SK-MEL-5 (cell line): ENCODE results near the gene GUCA2A. TPM values are rescaled to one million over a fixed set of nuclear protein-coding genes. Genes with fewer than 3 reads are reported as not detected.
"Not testable (repeated sequence)": the region's sequence is repeated elsewhere in the genome, so short reads cannot be mapped to it uniquely, and the experiment has no call there.

Source experiments
- DNase-seq: peaks from one replicate; pipeline ENCODE4 v3.0.0-alpha.2; 2016; ENCODE audit warnings: low read depth, low spot score
- in situ Hi-C: cut with HindIII; loops from 2 replicates; pipeline ENCODE4 v1.10.0; 2016; ENCODE audit warnings: low sequenced_read_pairs, high pct_unique_total_duplicates, low pct_unique_long_range_greater_than_20kb
- polyA plus RNA-seq, 2 experiments: library from polyadenylated mRNA; depleted of rRNA; stranded (reverse); fragments of >200 nt; gene quantifications; 2 replicates each; pipeline ENCODE4 v1.2.3, GENCODE V29; 2015
- total RNA-seq: library from RNA; depleted of rRNA; stranded (reverse); fragments of >200 nt; shearing (Covaris generic); gene quantifications from 2 replicates; pipeline ENCODE4 v1.2.3, GENCODE V29; 2014; rRNA removed

The GUCA2A gene, protein sequence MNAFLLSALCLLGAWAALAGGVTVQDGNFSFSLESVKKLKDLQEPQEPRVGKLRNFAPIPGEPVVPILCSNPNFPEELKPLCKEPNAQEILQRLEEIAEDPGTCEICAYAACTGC
- not detected in 2 replicates for total RNA-seq
- not detected in 2 replicates for polyA plus RNA-seq (2015; cell fraction: cytosol; rRNA removed)
- polyA plus RNA-seq (2015; cell fraction: nucleus; rRNA removed) = not detected in 2 replicates

DNA sequence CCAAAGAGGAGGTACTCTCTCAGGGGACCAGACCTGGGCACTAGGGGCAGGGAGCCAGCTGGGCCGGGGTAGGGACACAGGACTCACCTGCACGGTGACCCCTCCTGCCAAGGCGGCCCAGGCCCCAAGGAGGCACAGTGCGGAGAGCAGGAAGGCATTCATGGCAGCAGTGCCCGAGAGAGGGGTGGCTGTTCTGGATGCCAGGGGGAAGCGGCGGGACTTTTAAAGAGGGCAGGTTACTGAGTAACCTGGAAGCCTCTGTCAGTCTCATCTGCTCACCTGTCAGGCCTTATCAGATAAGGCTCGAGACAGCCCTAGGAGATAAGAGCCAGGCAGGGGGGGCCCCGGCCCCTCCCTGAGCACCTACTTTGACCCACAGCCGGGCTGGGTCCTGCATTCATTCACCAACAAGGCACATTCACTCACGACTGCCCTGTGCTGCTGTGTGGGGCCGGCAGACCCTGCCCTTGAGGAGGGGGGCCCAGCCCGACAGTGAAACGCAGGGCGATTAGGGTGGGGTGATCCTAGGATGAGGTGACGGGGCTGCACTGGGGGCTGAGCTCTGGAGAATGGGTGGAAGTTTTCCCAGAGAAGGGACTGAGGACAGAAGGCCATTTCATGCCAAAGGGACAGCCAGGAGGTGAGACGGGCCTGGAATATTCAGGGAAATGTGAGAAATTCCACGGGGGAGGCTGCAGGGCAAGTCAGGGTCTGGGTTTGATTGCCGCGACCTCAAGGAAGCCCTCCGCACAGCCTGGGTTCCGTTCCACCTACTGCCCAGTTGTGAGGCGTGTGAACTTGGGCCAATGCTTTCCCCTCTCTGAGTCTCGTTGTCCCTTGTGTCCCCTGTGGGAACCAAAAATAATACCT lies at the start of gene GUCA2A:
Gene GUCA2A (minus strand): TSS at position 195 of the 870 bp plus-strand sequence. CDS start 33 bp downstream, at position 162.
- in situ Hi-C loops = no loop called here
- DNase-seq = no peak

DNA sequence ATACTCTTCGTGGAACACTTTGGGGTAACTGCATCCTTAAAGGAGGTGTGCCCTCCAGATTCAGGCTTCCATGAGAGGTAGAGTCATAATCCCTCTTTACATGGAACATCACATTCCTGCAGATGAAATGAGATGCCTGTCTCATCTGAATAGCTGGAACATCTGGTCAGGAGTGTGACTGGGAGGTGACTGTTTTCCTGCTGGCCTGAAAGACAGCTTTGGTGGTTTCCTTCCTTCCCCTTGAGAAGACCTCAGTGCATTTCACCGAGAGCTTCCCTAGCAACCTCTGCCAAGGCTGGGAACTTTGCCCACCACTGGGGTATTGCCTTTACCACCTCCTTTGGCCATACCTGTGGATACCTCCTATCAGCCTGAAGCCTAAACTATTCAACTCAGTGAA lies 46.7 kb upstream of the GUCA2A start:
- in situ Hi-C loops = no loop called here
- no peak for DNase-seq

DNA sequence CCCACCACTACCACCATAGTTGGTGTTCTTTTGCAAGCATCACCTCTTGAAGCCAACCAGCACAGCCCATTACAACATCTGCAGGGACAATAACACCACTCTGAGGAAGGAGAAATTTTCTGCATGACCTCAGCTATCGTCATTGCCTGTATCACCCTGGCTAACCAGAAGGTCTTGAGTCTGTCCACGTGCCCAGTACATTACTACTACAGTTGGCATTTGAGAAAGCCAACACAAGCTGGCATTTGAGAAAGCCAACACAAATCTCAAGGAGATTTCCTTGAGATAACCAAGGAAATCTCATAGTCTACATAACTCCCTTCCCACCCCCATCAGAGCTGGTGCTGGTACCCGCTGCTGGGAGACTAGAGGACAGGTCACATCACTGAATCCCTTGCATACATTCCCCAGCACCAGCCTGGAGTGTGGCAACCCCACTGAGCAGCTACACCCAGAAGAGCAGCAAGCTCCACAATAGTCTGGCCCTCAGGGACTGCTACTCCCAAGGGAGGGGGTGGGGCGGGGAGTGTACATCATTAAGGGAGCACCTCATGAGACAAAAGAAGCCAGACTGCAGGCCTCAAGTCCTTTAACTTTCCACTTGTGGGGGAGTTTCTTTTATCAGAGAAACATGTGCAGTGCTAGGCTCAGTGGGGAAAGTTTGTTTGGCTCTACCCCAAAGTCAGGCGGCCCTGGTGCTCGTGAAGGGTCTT lies 46.0 kb upstream of the GUCA2A start:
- in situ Hi-C loops = no loop called here
- DNase-seq = no peak

DNA sequence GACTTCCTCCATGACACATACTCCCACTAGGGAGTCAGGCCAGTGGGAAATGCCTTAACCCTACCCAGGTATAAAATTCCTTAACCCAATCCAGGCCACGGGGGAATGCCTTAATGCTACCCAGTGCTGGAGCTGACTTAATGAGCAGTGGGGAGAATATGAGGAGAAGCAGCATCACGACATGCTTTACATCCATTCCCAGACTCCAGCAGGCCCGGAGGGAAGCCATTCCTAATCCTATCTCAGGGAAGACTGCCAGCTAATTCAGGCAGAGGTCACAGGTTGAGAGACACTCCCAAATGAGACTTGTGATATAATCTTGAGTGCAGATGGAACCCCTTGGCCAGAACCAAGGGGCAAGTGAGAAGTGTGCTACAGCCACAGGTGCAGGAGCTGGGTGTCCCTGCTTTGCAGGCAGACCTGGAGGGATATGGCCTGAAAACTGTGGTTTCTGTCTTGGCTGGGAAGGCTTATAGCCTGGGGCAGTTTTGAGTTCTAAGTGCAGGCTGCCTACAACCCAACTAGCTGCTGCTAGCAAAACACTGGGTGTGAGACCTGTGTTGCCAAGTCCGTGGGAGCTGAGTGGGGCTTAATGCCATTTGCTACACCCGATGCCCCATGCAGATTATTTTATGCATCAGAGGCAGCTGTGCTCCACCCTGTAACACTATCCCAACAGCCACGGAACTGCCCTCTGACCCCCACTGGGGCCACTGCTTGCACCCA lies 45.1 kb upstream of the GUCA2A start:
- no peak for DNase-seq
- in situ Hi-C loops = no loop called here

DNA sequence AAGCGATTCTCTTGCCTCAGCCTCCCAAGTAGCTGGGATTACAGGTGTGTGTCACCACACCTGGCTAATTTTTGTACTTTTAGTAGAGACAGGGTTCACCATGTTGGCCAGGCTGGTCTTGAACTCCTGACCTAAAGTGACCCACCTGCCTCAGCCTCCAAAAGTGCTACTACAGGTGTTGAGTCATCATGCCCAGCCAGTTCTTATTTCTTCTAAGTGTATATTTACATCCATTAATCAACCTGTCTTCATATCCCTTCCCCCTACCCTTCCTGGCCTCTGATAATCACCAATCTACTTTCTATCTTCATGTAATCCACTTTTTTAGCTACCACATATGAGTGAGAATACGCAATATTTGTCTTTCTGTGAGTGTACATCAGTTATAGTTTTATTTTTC lies 42.4 kb upstream of the GUCA2A start:
- DNase-seq, in situ Hi-C loops: not testable (repeated sequence)

DNA sequence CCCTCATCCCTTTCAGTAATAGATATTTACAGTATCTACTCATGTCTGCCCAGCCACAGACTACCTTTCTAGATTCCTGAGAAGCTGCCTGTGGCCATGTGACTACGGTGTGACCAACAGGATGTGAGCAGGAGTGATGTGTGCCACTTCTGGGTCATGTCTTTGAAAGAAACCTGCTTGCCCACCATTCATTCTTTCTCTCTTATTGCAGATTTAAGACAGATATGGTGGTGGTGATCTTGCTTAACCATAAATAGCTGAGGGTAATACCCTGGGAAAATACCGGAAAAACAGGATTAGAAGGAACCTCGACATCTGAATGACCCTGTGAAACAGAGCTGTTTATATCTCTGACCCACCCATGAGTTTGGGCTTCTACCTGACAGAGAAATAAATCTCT lies 41.6 kb upstream of the GUCA2A start:
- in situ Hi-C loops = no loop called here
- DNase-seq = no peak

DNA sequence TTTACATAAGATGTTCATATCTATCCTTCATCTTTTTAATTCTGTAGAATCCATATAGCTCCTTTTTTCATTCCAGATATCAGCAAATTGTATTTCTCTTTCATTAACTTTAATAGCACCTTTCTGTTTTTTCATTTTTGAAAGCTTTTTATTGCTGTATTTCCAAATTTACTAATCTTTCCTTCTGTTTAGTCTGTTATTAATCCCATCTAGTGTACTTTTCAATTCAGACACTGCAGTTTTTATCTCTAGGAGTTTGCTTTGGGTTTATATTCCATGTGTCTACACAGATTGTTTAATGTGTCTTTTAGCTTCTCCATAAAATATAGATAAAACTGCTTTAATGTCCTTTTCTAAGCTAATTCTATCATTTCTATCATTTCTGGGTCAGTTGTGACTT lies 37.4 kb upstream of the GUCA2A start:
- in situ Hi-C loops = no loop called here
- DNase-seq = no peak

DNA sequence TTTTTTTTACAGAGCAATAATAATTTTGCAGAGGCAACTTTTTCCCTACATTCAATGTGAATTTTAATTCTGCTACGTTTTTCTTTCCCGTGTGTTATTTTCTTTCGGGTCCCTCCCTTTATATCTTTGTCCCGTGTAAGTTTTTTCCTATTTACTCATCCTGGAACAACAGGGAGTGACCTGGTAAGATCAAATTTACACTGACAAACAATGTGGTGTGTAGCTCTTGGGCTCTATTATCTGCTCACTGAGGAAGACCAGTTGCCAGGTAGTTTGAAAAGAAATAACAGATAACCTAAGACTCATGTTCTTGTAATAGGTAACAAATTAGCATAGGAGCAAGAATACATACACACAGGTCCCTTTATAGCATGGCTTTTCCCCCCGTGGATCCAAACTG lies 33.7 kb upstream of the GUCA2A start:
- DNase-seq = no peak
- in situ Hi-C loops = no loop called here

DNA sequence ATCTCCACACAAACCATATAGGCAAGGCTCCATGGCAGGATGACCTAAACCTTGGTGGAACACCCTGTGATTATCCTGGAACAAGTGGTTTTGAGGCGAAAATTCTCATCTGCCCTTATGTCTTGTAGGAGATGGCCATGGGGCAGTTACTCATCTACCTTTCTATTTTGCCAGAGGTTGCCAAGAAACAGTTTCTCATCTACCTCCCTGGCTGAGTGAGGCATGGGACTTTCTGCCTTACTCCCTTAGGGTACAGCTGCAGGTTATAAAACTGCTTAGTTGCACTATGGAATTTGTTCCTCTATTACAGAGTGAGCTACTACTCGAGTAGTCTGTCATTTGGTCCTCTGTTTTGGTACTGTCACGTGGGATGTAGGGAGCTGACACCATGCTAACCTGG lies 31.3 kb upstream of the GUCA2A start:
- no peak for DNase-seq
- in situ Hi-C loops = no loop called here

DNA sequence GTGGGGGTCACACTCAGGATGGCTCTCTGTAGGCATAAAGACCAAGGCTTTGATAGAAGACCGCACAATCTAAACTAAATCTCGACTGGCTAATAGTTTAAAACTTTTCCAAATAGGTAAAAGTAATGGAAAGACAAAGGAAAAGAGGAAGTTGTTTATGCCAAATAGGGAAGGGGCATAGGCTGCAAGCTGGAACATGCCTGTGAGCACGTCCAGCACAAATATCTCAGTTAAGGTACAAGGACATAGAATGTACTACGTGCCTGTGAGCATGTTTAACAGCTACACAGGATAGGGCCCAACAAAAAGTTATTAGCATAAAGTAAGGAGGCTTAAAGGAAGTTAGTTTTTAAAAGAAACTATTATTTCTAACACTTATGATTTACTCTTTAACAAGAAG lies 27.6 kb upstream of the GUCA2A start:
- DNase-seq = no peak
- in situ Hi-C loops = no loop called here

DNA sequence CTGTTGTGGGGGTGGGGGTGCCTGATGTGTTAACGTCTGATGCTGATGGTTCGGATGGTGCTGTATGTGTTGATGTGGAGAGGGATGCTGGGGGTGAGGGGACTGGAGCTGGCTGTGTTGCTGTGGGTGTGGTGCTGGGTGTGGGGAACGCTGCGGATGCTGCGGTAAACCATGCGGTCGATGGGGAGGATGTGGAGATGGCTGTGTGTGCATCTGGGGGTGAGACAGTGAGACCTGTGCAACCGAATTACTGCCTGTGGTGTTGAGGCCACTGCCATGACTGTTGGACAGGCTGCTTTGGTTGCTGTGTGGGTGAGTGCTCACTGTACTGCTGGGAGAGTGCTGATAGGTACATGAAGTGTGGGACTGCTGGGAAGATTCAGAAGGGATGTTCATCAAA lies 26.8 kb upstream of the GUCA2A start:
- no peak for DNase-seq
- in situ Hi-C loops = no loop called here

DNA sequence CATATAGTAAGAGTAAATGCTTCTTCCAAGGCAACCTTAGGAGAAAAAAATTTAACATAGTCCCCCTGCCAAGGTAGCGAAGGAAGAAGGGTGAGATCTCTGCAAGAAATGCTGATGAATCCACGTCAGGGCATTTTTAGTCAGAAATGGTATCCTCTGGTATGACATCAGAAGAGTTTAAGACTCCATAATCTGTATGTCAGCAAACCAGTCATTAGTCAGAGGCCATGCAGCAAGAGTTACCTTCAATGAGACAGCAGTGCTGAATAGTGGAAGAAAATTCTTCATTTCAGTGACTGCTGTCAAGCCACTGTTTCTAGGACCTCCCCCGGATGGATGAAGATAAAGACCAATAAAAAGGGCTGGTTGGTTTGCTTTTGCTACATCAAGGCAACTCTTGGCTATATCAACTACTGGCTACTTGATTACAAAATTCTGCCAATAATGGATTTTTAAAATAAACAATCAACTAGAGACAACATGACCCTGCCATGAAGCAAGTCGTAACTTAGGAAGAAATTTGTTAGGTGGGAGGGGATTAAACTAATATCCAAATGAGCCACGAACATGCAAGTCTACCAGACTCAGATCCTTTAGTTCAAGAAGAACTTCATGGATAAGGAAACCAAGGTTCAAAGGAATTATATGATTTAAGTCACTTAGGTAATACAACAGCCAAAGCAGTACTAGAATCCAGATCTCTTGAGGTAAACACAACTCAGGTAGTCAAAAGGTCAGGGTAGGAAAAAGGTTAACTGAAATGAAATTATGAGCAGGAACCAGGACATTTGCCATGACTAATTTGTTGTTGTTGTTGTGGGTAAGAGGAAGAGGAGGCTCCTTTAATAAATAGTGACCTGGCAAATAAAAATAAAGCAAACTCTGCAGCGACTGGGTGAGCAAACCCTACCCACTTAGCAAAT lies 25.6 kb upstream of the GUCA2A start:
- DNase-seq = no peak
- in situ Hi-C loops = no loop called here

DNA sequence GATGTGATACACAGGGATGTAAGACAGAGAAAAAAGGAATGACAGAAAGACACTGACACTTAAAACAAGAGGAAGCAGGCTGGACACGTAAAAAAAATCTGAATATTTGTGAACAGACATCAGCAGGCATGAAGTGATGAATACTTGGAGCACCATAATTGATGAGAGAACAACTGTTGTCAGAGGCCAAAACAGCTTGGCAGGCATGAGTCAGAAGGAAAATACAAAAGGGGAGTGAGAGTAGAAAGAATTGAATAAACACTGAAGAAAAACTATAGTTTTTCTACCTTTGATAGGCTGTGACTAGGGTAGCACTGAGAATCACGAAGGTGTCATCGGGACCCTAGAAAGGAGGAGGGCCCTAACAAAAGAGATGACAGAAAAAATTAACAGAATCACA lies 21.6 kb upstream of the GUCA2A start:
- DNase-seq = no peak
- in situ Hi-C loops = no loop called here

DNA sequence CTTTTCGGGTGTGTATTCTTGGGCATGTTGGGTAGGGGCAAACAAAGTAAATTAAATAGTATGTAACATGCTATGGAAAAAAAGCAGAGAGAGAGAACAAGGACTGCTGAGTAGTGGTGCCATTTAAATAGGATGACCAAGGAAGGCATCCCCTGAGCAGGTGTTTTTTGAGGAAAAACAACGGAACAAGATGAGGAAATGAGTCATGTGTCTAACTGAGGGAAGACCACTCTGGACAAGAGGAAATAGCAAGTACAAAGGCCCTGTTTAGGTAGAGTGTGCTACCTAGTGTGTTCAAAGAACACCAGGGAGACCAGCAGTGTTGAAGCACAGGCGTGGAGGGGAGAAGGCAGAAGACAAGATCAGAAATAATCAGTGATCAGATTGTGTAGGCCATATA lies 20.1 kb upstream of the GUCA2A start:
- in situ Hi-C loops = no loop called here
- no peak for DNase-seq

DNA sequence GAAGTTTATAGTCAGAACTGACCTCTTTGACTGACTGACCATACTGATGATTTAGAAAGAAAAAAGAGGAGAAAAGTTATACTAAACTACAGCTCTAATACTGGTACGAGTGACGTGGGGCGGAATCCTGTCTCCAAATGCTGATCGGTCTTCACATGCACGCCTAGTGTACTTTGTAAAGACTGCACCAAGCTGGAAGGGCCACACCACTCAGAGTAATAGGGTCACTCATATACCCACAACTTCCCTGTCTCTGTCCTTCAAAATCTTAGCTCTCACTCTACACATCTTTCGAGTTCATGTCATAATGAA lies 19.4 kb upstream of the GUCA2A start:
- in situ Hi-C loops = no loop called here
- DNase-seq = no peak

DNA sequence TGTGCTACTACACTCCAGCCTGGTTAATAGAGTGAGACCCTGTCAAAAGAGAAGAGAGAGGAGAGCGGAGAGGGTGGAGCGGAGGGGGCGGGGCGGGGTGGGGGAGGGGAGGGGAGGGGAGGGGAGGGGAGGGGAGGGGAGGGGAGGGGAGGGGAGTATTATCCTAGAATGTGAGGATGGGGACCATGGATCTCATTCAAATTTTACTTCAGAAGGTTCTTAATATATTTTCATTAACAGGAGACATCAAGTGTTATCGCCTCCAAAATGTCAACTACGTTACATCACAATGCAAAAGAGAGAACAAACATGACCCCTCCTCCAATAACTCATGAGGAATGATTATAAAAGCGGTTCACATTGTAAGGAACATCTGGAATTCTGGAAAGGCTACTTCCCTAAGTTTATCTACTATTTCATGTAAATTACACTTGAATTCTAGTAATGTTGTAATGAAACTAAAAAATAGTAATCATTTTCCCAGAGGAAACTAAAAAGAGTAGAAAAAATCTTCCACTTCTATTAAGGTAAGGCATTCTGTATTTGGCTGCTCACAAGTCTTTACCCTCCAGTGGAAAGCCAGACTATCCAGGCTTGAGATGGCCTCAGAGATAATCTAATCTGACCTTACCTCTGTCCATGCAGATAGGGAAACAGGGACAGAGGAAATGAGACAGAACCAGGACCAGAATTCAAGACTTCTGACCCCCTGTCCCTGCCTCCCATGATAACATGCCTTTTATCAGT lies 18.8 kb upstream of the GUCA2A start:
- DNase-seq = no peak
- in situ Hi-C loops = no loop called here

DNA sequence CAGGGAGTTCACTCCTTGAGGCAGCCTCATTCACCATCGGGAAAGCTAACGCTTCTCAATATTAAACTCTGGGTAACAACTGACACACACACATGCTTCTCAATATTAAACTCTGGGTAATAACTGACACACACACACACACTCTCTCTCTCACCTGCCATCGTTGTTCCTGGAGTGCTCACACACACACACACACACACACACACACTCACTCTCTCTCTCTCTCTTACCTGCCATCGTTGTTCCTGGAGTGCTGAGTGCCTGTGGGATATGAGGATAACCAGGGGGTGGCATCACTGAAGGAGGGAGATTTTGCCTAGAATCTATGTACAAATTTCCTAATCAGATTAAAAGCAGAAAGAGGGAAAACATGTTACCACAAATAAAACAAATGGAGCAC lies 17.1 kb upstream of the GUCA2A start:
- in situ Hi-C loops = no loop called here
- DNase-seq = no peak
